ENCODE results near the gene KCNJ16.

DNA sequence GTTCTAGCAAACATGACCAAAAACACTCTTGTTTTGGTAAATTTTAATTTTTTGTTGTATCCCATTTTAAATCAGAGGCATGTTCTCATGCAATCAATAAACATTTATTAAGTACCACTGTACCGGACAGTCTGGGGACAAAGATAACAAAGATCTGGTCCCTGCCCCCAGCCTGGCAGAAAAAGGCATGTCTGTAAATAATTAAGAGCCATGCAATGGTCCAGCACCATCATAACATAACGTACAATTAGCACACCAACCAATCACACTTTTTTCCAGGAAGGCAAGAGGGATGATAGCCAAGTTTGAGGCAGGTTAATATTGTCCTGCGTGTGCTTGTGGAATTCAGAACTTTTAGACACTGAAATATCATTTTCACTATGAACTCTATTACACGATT lies 3.5 kb downstream of the KCNJ16 start:
- TF ChIP-seq, protein P1, sequence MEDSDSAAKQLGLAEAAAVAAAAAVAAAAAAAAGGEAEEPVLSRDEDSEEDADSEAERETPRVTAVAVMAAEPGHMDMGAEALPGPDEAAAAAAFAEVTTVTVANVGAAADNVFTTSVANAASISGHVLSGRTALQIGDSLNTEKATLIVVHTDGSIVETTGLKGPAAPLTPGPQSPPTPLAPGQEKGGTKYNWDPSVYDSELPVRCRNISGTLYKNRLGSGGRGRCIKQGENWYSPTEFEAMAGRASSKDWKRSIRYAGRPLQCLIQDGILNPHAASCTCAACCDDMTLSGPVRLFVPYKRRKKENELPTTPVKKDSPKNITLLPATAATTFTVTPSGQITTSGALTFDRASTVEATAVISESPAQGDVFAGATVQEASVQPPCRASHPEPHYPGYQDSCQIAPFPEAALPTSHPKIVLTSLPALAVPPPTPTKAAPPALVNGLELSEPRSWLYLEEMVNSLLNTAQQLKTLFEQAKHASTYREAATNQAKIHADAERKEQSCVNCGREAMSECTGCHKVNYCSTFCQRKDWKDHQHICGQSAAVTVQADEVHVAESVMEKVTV (CRISPR knock-in tag; IDR thresholded peaks at IDR 0.05), result no peak
- TF ChIP-seq, protein P2, sequence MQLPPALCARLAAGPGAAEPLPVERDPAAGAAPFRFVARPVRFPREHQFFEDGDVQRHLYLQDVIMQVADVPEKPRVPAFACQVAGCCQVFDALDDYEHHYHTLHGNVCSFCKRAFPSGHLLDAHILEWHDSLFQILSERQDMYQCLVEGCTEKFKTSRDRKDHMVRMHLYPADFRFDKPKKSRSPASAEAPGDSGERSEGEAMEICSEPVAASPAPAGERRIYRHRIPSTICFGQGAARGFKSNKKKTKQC (CRISPR knock-in tag; IDR thresholded peaks at IDR 0.05), result no peak
- TF ChIP-seq, protein P3, sequence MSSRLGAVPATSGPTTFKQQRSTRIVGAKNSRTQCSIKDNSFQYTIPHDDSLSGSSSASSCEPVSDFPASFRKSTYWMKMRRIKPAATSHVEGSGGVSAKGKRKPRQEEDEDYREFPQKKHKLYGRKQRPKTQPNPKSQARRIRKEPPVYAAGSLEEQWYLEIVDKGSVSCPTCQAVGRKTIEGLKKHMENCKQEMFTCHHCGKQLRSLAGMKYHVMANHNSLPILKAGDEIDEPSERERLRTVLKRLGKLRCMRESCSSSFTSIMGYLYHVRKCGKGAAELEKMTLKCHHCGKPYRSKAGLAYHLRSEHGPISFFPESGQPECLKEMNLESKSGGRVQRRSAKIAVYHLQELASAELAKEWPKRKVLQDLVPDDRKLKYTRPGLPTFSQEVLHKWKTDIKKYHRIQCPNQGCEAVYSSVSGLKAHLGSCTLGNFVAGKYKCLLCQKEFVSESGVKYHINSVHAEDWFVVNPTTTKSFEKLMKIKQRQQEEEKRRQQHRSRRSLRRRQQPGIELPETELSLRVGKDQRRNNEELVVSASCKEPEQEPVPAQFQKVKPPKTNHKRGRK (tag; IDR thresholded peaks at IDR 0.05), result no peak
- TF ChIP-seq, protein P4, sequence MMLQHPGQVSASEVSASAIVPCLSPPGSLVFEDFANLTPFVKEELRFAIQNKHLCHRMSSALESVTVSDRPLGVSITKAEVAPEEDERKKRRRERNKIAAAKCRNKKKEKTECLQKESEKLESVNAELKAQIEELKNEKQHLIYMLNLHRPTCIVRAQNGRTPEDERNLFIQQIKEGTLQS (IDR thresholded peaks at IDR 0.05), result no peak
- TF ChIP-seq, protein P4 (CRISPR knock-in tag; conservative IDR thresholded peaks at IDR 0.05), result no peak
- TF ChIP-seq, protein P5, sequence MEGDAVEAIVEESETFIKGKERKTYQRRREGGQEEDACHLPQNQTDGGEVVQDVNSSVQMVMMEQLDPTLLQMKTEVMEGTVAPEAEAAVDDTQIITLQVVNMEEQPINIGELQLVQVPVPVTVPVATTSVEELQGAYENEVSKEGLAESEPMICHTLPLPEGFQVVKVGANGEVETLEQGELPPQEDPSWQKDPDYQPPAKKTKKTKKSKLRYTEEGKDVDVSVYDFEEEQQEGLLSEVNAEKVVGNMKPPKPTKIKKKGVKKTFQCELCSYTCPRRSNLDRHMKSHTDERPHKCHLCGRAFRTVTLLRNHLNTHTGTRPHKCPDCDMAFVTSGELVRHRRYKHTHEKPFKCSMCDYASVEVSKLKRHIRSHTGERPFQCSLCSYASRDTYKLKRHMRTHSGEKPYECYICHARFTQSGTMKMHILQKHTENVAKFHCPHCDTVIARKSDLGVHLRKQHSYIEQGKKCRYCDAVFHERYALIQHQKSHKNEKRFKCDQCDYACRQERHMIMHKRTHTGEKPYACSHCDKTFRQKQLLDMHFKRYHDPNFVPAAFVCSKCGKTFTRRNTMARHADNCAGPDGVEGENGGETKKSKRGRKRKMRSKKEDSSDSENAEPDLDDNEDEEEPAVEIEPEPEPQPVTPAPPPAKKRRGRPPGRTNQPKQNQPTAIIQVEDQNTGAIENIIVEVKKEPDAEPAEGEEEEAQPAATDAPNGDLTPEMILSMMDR (IDR thresholded peaks at IDR 0.05 in 2 of 3, conservative IDR thresholded peaks at IDR 0.05 in 1 of 3; ENCODE audit: insufficient read depth in 2 of 3, low read depth in 1 of 3, low read length in 3 of 3), result no peak
- TF ChIP-seq SAFB (IDR thresholded peaks at IDR 0.05; ENCODE audit: borderline replicate concordance, low read depth, low read length) (no peak), POLR2A (conservative IDR thresholded peaks at IDR 0.05) (no peak), SMAD2 (IDR thresholded peaks at IDR 0.05; ENCODE audit: low read depth, low read length) (no peak), ZSCAN29 (IDR thresholded peaks at IDR 0.05) (no peak), ZNF140 (CRISPR knock-in tag; IDR thresholded peaks at IDR 0.05) (no peak), ZEB2 (IDR thresholded peaks at IDR 0.05) (no peak), TCF7 (IDR thresholded peaks at IDR 0.05; ENCODE audit: borderline replicate concordance) (no peak), BRD4 (IDR thresholded peaks at IDR 0.05) (no peak)
- TF ChIP-seq, protein P6, sequence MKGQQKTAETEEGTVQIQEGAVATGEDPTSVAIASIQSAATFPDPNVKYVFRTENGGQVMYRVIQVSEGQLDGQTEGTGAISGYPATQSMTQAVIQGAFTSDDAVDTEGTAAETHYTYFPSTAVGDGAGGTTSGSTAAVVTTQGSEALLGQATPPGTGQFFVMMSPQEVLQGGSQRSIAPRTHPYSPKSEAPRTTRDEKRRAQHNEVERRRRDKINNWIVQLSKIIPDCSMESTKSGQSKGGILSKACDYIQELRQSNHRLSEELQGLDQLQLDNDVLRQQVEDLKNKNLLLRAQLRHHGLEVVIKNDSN (CRISPR knock-in tag; IDR thresholded peaks at IDR 0.05), result no peak
